WTC11 (cell line): ENCODE data around the gene PRPSAP1. TPM values are rescaled to one million over a fixed set of nuclear protein-coding genes. Genes with fewer than 3 reads are reported as not detected.
A peak's percentile ranks its signal among the peaks of the same experiment; 100 is the strongest.

Experiments
- ATAC-seq: fragments of 200-7000 bp; cut with Tn5 transposase; 2 replicates; pipeline ENCODE4 v1.10.0; 2021; ENCODE audit warnings: mild to moderate bottlenecking, moderate library complexity
- CTCF ChIA-PET: fragments of 300-600 bp; sonication (Branson Sonifier 250); formaldehyde crosslinking; loops from one replicate; lab custom pipeline; 2021; ENCODE audit warnings: antibody characterized with exemption; lab: Charles Lee
- POLR2A ChIA-PET: fragments of 350-600 bp; sonication (Branson Sonifier 250); formaldehyde crosslinking; loops from one replicate; lab custom pipeline; 2021; ENCODE audit warnings: antibody characterized with exemption; lab: Charles Lee
- DNase-seq: peaks from one replicate; pipeline ENCODE4 v3.0.0; 2021; ENCODE audit warnings: low spot score
- H3K27ac Mint-ChIP-seq: 2 replicates; pipeline ENCODE4 v1.8.0; 2021; ENCODE audit warnings: mixed read lengths
- H3K27me3 Mint-ChIP-seq: 2 replicates; pipeline ENCODE4 v1.8.0; 2021; ENCODE audit warnings: low read depth, mild to moderate bottlenecking, moderate library complexity, mixed read lengths
- H3K36me3 Mint-ChIP-seq: 2 replicates; pipeline ENCODE4 v1.8.0; 2021; ENCODE audit warnings: mixed read lengths
- H3K4me1 Mint-ChIP-seq: 2 replicates; pipeline ENCODE4 v1.8.0; 2022; ENCODE audit warnings: mixed read lengths
- H3K4me3 Mint-ChIP-seq: 2 replicates; pipeline ENCODE4 v1.8.0; 2021; ENCODE audit warnings: mild to moderate bottlenecking, moderate library complexity, mixed read lengths
- H3K9me3 Mint-ChIP-seq: 2 replicates; pipeline ENCODE4 v1.8.0; 2021; ENCODE audit warnings: mixed read lengths
- FOXK1 ChIP-seq: sonication (generic); formaldehyde crosslinking; IDR thresholded peaks from 2 replicates; pipeline ENCODE4 v1.8.0; 2022; ENCODE audit warnings: mild to moderate bottlenecking, moderate library complexity, missing genetic modification reagents
- GABPB1 ChIP-seq: sonication (generic); formaldehyde crosslinking; IDR thresholded peaks from 2 replicates; pipeline ENCODE4 v1.8.1; 2023; ENCODE audit warnings: mild to moderate bottlenecking, missing genetic modification reagents
- JUN ChIP-seq: sonication (generic); formaldehyde crosslinking; IDR thresholded peaks from 2 replicates; pipeline ENCODE4 v1.8.0; 2023; ENCODE audit warnings: mild to moderate bottlenecking, missing genetic modification reagents
- SP1 ChIP-seq: sonication (generic); formaldehyde crosslinking; conservative IDR thresholded peaks from 2 replicates; pipeline ENCODE4 v1.8.1; 2022; ENCODE audit warnings: missing genetic modification reagents
- ZNF671 ChIP-seq: fragments of 250-450 bp; sonication (Bioruptor Pico); IDR thresholded peaks from 2 replicates; pipeline ENCODE4 v1.8.0; 2021; ENCODE audit warnings: mild to moderate bottlenecking
- total RNA-seq: library from RNA; stranded (reverse); gene quantifications from 3 replicates; pipeline ENCODE4 v1.2.3, GENCODE V29; 2021
- TF ChIP-seq, protein P1 (sequence below): sonication (generic); formaldehyde crosslinking; IDR thresholded peaks from 2 replicates; pipeline ENCODE4 v1.8.0; 2023; ENCODE audit warnings: missing genetic modification reagents, mild to moderate bottlenecking, borderline replicate concordance
- TF ChIP-seq, protein P2 (sequence below): sonication (generic); formaldehyde crosslinking; IDR thresholded peaks from 2 replicates; pipeline ENCODE4 v1.8.1; 2022; ENCODE audit warnings: low read depth, missing genetic modification reagents, borderline replicate concordance
- TF ChIP-seq, protein P3 (sequence below): sonication (generic); formaldehyde crosslinking; IDR thresholded peaks from 2 replicates; pipeline ENCODE4 v1.8.1; 2023; ENCODE audit warnings: mild to moderate bottlenecking, moderate library complexity, missing genetic modification reagents
- TF ChIP-seq, protein P4 (sequence below): fragments of 200-600 bp; IDR thresholded peaks from 2 replicates; pipeline ENCODE4 v1.8.0; 2022; ENCODE audit warnings: antibody characterized with exemption
- TF ChIP-seq, protein P5 (sequence below): sonication (generic); formaldehyde crosslinking; IDR thresholded peaks from 2 replicates; pipeline ENCODE4 v1.8.0; 2023; ENCODE audit warnings: mild to moderate bottlenecking, missing genetic modification reagents
- TF ChIP-seq, protein P6 (sequence below): sonication (generic); formaldehyde crosslinking; IDR thresholded peaks from 2 replicates; pipeline ENCODE4 v1.8.0; 2022; ENCODE audit warnings: mild to moderate bottlenecking, missing genetic modification reagents

Gene PRPSAP1
- total RNA-seq, 1 experiment from 2014 or later = 56.5 TPM

DNA sequence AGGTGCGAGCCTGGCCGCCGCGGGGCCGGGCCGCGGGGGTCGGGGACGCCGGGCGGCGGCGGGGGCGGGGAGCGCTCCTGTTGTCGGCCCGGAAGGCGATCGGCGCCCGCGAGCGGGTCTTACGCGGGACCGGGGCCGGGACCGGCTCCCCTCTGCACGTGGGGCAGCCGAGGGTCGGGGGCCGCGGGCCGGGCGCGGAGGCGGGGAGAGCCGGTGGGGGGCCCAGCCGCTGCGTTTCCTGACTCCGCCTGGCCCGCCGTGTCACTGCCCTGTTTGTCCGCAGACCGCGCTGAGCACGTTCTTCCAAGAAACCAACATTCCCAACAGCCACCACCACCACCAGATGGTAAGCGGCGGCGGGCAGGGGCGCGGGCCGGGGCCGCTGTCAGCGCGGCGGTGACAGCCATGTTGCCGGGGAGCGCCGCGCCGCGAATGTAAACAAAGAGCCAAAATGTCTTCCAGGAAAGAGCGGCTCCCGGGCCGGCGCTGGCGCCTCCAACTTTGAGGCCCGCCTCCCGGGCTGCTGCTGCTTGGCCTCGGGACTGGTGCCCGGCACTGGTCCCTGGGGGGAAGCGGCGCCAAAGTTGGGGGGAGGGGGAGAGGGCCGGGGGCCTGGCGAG, 88.0 kb downstream of the PRPSAP1 start:
- Mint-ChIP-seq H3K9me3 (no peaks in the 10 kb centered on the region), H3K36me3 (peaks cover 7% of the 10 kb centered on the region; the same call in 1 of the 2 replicates), H3K27ac (no peak overlapping the region), H3K4me1 (peaks cover 43% of the 10 kb centered on the region), H3K4me3 (peak overlapping the region; percentile 71), H3K27me3 (no peaks in the 10 kb centered on the region)
- ChIA-PET POLR2A (interaction anchor here (0.6 to 1.0 kb wide), 3 partner anchors 9 to 201 kb away, joined by 3 to 4 read pairs (median 3); no protein-coding TSS in a partner anchor), CTCF (interaction anchor here (0.5 to 8.0 kb wide), 15 partner anchors 14 to 260 kb away, joined by 3 to 70 read pairs (median 5); no protein-coding TSS in a partner anchor)
- TF ChIP-seq, protein P1, sequence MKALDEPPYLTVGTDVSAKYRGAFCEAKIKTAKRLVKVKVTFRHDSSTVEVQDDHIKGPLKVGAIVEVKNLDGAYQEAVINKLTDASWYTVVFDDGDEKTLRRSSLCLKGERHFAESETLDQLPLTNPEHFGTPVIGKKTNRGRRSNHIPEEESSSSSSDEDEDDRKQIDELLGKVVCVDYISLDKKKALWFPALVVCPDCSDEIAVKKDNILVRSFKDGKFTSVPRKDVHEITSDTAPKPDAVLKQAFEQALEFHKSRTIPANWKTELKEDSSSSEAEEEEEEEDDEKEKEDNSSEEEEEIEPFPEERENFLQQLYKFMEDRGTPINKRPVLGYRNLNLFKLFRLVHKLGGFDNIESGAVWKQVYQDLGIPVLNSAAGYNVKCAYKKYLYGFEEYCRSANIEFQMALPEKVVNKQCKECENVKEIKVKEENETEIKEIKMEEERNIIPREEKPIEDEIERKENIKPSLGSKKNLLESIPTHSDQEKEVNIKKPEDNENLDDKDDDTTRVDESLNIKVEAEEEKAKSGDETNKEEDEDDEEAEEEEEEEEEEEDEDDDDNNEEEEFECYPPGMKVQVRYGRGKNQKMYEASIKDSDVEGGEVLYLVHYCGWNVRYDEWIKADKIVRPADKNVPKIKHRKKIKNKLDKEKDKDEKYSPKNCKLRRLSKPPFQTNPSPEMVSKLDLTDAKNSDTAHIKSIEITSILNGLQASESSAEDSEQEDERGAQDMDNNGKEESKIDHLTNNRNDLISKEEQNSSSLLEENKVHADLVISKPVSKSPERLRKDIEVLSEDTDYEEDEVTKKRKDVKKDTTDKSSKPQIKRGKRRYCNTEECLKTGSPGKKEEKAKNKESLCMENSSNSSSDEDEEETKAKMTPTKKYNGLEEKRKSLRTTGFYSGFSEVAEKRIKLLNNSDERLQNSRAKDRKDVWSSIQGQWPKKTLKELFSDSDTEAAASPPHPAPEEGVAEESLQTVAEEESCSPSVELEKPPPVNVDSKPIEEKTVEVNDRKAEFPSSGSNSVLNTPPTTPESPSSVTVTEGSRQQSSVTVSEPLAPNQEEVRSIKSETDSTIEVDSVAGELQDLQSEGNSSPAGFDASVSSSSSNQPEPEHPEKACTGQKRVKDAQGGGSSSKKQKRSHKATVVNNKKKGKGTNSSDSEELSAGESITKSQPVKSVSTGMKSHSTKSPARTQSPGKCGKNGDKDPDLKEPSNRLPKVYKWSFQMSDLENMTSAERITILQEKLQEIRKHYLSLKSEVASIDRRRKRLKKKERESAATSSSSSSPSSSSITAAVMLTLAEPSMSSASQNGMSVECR (CRISPR knock-in tag) = peak; percentile 89; the same call in 1 of the 2 replicates
- TF ChIP-seq, protein P2, sequence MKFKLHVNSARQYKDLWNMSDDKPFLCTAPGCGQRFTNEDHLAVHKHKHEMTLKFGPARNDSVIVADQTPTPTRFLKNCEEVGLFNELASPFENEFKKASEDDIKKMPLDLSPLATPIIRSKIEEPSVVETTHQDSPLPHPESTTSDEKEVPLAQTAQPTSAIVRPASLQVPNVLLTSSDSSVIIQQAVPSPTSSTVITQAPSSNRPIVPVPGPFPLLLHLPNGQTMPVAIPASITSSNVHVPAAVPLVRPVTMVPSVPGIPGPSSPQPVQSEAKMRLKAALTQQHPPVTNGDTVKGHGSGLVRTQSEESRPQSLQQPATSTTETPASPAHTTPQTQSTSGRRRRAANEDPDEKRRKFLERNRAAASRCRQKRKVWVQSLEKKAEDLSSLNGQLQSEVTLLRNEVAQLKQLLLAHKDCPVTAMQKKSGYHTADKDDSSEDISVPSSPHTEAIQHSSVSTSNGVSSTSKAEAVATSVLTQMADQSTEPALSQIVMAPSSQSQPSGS (CRISPR knock-in tag) = no peak
- TF ChIP-seq, protein P3, sequence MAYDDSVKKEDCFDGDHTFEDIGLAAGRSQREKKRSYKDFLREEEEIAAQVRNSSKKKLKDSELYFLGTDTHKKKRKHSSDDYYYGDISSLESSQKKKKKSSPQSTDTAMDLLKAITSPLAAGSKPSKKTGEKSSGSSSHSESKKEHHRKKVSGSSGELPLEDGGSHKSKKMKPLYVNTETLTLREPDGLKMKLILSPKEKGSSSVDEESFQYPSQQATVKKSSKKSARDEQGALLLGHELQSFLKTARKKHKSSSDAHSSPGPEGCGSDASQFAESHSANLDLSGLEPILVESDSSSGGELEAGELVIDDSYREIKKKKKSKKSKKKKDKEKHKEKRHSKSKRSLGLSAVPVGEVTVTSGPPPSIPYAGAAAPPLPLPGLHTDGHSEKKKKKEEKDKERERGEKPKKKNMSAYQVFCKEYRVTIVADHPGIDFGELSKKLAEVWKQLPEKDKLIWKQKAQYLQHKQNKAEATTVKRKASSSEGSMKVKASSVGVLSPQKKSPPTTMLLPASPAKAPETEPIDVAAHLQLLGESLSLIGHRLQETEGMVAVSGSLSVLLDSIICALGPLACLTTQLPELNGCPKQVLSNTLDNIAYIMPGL (CRISPR knock-in tag) = 0 out of 2 replicates have a peak, but pooled peaks have one; percentile 48
- peak; percentile 99 for TF ChIP-seq FOXK1
- TF ChIP-seq, protein P4, sequence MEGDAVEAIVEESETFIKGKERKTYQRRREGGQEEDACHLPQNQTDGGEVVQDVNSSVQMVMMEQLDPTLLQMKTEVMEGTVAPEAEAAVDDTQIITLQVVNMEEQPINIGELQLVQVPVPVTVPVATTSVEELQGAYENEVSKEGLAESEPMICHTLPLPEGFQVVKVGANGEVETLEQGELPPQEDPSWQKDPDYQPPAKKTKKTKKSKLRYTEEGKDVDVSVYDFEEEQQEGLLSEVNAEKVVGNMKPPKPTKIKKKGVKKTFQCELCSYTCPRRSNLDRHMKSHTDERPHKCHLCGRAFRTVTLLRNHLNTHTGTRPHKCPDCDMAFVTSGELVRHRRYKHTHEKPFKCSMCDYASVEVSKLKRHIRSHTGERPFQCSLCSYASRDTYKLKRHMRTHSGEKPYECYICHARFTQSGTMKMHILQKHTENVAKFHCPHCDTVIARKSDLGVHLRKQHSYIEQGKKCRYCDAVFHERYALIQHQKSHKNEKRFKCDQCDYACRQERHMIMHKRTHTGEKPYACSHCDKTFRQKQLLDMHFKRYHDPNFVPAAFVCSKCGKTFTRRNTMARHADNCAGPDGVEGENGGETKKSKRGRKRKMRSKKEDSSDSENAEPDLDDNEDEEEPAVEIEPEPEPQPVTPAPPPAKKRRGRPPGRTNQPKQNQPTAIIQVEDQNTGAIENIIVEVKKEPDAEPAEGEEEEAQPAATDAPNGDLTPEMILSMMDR = no peak
- no peak for TF ChIP-seq ZNF671
- no peak for TF ChIP-seq SP1
- TF ChIP-seq, protein P5, sequence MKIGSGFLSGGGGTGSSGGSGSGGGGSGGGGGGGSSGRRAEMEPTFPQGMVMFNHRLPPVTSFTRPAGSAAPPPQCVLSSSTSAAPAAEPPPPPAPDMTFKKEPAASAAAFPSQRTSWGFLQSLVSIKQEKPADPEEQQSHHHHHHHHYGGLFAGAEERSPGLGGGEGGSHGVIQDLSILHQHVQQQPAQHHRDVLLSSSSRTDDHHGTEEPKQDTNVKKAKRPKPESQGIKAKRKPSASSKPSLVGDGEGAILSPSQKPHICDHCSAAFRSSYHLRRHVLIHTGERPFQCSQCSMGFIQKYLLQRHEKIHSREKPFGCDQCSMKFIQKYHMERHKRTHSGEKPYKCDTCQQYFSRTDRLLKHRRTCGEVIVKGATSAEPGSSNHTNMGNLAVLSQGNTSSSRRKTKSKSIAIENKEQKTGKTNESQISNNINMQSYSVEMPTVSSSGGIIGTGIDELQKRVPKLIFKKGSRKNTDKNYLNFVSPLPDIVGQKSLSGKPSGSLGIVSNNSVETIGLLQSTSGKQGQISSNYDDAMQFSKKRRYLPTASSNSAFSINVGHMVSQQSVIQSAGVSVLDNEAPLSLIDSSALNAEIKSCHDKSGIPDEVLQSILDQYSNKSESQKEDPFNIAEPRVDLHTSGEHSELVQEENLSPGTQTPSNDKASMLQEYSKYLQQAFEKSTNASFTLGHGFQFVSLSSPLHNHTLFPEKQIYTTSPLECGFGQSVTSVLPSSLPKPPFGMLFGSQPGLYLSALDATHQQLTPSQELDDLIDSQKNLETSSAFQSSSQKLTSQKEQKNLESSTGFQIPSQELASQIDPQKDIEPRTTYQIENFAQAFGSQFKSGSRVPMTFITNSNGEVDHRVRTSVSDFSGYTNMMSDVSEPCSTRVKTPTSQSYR (CRISPR knock-in tag) = no peak
- no peak for TF ChIP-seq JUN (CRISPR knock-in tag)
- TF ChIP-seq, protein P6, sequence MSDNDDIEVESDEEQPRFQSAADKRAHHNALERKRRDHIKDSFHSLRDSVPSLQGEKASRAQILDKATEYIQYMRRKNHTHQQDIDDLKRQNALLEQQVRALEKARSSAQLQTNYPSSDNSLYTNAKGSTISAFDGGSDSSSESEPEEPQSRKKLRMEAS = peak; percentile 73
- TF ChIP-seq GABPB1 (CRISPR knock-in tag) = peak; percentile 17; the same call in 1 of the 2 replicates
- ATAC-seq = no peak
- DNase-seq = peak; percentile 56
